ENCODE measurements around the gene SEMA3F. TPM values are rescaled to one million over a fixed set of nuclear protein-coding genes. Genes with fewer than 3 reads are reported as not detected.
A peak's percentile ranks its signal among the peaks of the same experiment; 100 is the strongest.

The SEMA3F gene
- total RNA-seq, 2 donors from 2014 or later, result 6.3 to 18.7 TPM

DNA sequence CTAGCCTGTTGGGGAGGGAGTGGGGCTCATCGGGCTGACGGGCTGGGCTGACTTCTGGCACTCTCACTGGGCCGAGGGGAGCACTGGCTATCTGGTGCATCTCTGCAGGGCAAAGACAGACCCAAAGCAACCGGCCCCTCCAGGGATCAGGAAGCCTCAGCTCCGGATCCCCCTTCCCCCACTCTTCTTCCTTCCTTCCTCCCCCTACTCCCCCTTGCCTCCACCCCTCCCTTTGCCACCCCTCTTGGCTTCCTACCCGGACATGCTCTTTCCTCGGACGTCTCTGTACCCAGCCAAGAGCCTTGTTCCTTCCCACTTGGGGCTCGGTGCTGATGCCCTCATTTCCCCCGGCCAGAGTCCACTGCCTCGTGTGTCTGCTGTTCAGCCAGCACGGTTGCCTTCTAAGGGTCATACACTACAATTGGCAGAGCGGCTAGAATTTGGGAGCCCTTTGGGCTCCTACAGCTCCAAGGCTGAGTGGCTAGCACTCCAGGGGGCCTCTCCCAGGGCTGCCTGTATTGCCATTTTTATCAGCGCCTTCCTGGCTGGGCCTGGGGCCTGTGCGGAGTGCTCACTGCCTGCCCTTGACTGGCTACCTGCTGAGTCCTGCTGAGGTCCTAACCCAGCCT, 10.9 kb downstream of the SEMA3F start:
- H3K9me3 ChIP-seq, result no peaks in the 10 kb centered on the region
- TF ChIP-seq, protein P1, sequence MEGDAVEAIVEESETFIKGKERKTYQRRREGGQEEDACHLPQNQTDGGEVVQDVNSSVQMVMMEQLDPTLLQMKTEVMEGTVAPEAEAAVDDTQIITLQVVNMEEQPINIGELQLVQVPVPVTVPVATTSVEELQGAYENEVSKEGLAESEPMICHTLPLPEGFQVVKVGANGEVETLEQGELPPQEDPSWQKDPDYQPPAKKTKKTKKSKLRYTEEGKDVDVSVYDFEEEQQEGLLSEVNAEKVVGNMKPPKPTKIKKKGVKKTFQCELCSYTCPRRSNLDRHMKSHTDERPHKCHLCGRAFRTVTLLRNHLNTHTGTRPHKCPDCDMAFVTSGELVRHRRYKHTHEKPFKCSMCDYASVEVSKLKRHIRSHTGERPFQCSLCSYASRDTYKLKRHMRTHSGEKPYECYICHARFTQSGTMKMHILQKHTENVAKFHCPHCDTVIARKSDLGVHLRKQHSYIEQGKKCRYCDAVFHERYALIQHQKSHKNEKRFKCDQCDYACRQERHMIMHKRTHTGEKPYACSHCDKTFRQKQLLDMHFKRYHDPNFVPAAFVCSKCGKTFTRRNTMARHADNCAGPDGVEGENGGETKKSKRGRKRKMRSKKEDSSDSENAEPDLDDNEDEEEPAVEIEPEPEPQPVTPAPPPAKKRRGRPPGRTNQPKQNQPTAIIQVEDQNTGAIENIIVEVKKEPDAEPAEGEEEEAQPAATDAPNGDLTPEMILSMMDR (IDR thresholded peaks at IDR 0.05), result no peak
- no peaks in the 10 kb centered on the region for H3K36me3 ChIP-seq
- H3K27me3 ChIP-seq, result no peaks in the 10 kb centered on the region
- no peak overlapping the region for H3K4me3 ChIP-seq
- peaks cover 0 to 96% of the 10 kb centered on the region in 2 donors for H3K4me1 ChIP-seq
- H3K27ac ChIP-seq, result peak overlapping the region; percentile 62 to 77
- no peak for DNase-seq (ENCODE audit: low spot score)

DNA sequence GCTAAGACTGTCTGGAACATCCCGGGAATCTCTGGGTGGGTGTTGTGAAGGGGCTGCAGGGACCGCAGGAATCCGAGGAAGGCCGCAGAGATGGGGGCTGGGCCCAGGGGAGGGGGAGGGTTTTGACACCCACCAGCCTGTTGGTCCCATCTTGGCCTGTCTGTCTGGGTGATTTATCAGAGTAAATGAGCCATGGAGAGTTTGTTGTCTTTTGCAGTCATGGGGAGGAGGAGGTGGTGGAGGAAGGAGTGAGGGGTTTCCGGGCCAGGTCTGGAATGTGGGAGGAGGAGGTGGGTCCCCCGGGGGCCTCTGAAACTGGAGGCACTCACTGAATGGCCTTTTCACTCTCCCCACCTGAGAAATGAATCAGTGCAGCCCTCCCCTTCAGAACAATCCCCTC, 11.5 kb downstream of the SEMA3F start:
- TF ChIP-seq, protein P1 (IDR thresholded peaks at IDR 0.05), result no peak
- Histone ChIP-seq H3K4me3 (no peak overlapping the region), H3K9me3 (no peaks in the 10 kb centered on the region), H3K27ac (peak overlapping the region; percentile 62 to 77), H3K27me3 (no peaks in the 10 kb centered on the region), H3K36me3 (no peaks in the 10 kb centered on the region), H3K4me1 (peaks cover 0 to 96% of the 10 kb centered on the region in 2 donors)
- no peak for DNase-seq (ENCODE audit: low spot score)

DNA sequence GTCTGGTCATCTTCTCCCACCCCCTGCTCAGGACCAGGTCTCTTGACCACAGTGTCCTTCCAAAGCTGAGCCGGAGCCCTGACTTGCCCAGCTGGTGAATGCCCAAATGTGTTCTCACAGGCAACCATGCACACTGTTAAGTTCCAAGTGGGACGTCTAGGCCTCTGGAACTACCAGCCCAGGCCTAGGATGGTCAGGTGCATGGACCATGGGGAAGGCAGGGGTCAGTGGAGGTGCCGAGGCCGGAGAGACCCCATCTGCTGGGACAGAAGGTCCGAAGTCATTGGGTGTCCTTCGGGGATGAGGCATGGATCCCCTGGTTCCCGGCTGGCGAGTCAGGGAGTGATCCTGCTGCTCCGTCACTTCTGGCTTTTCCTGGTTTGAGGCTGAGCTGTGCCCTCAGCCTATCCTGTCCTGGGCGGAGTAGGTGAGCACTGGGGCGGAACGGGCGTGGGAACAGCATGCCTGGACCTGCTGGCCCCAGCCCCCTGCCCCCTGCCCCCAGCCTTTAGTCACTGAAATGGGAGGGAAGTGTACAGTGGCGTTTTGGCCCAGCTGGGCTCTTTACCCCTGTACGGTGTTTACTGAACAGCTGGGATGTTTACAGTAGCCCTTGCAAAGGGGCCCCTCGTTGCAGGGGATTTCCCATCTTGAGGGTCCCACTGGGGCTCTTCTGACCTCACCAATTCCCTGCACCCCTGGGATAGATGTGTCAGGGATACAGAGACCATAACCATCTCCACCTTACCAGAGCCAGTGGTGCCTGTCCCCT, 12.1 kb downstream of the SEMA3F start:
- DNase-seq (ENCODE audit: low spot score), result no peak
- H3K27me3 ChIP-seq, result no peaks in the 10 kb centered on the region
- H3K36me3 ChIP-seq, result no peaks in the 10 kb centered on the region
- TF ChIP-seq, protein P1 (IDR thresholded peaks at IDR 0.05), result no peak
- H3K27ac ChIP-seq, result peak overlapping the region; percentile 62 to 77
- no peak overlapping the region for H3K4me3 ChIP-seq
- no peaks in the 10 kb centered on the region for H3K9me3 ChIP-seq
- H3K4me1 ChIP-seq, result peaks cover 0 to 96% of the 10 kb centered on the region in 2 donors

DNA sequence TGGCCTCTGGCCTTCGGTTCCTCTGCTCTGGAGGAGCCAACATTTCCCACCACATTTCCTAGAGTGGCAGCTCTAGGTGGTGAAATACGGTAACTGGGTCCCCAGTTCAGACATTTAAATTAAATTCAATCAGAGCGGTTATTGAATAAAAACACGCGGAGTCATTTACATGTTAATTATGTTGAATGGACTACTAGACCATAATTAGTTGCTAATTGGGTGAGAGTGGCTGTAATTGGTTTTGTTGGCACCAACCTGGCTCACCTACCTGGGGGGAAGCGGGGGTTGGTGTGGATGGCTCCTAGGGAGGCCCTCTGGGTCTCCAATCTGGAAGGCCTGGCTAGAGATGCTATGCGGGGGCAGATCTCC, 12.7 kb downstream of the SEMA3F start:
- DNase-seq (ENCODE audit: low spot score), result no peak
- TF ChIP-seq, protein P1 (IDR thresholded peaks at IDR 0.05), result no peak
- Histone ChIP-seq H3K36me3 (no peaks in the 10 kb centered on the region), H3K9me3 (no peaks in the 10 kb centered on the region), H3K4me3 (no peak overlapping the region), H3K27me3 (no peaks in the 10 kb centered on the region), H3K4me1 (peaks cover 0 to 98% of the 10 kb centered on the region in 2 donors), H3K27ac (peak overlapping the region; percentile 47 to 77)

DNA sequence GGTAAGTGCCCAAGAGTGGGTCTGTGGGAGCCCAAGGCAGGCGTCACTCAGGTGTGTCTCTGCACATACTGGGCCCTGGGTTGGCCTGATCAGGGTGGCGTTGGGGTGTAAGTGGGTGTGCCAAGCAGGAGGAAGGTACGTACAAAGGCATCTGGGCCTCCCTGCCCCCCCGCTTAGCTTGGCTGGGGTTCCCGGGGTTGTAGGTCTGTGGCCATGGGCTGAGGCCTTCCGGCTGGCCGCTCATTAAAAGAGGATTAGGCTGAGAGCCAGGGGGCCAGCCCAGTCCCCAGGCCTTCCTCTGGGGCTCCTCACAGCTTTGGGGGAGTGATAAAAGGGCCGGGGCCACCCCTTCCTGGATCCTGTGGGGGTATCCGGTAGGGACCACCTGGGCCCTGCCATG, 13.3 kb downstream of the SEMA3F start:
- no peak for DNase-seq (ENCODE audit: low spot score)
- no peaks in the 10 kb centered on the region for H3K9me3 ChIP-seq
- H3K4me3 ChIP-seq, result no peak overlapping the region
- peaks cover 0 to 95% of the 10 kb centered on the region in 2 donors for H3K4me1 ChIP-seq
- H3K27me3 ChIP-seq, result no peaks in the 10 kb centered on the region
- H3K27ac ChIP-seq, result peak overlapping the region; percentile 61 to 77
- no peaks in the 10 kb centered on the region for H3K36me3 ChIP-seq
- TF ChIP-seq, protein P1 (IDR thresholded peaks at IDR 0.05), result no peak

Data from right atrium auricular region (tissue), 2 donors.